GM23338 (cell line): ENCODE measurements around the gene LDLRAD3. TPM values are rescaled to one million over a fixed set of nuclear protein-coding genes. Genes with fewer than 3 reads are reported as not detected.

Experiments used
- ATAC-seq: fragments of 200-7000 bp; cut with Tn5 transposase; 3 replicates; pipeline ENCODE4 v1.9.1; 2020
- DNase-seq: peaks from one replicate; pipeline ENCODE4 v3.0.0-alpha.2; 2015; ENCODE audit warnings: low spot score
- H2AFZ ChIP-seq: fragments of 200-600 bp; sonication (generic); 2 replicates; pipeline ENCODE4 v1.8.0; 2016; ENCODE audit warnings: antibody characterized with exemption, mild to moderate bottlenecking, moderate library complexity
- H3F3A ChIP-seq: fragments of 200-600 bp; sonication (generic); replicated peaks from 2 replicates; pipeline ENCODE4 v1.8.0; 2017; ENCODE audit warnings: antibody characterized with exemption, mixed run types, low read depth
- H3K27ac ChIP-seq: fragments of 200-600 bp; sonication (generic); 2 replicates; pipeline ENCODE4 v1.6.1; 2016; ENCODE audit warnings: low read depth
- H3K27me3 ChIP-seq: fragments of 200-600 bp; sonication (generic); 2 replicates; pipeline ENCODE4 v1.8.0; 2016; ENCODE audit warnings: mild to moderate bottlenecking, mixed run types, moderate library complexity; ENCODE audit not compliant: insufficient read depth
- H3K36me3 ChIP-seq: fragments of 200-600 bp; sonication (generic); 2 replicates; pipeline ENCODE4 v1.8.0; 2016; ENCODE audit warnings: mild to moderate bottlenecking; ENCODE audit not compliant: insufficient read depth
- H3K4me1 ChIP-seq: fragments of 200-600 bp; sonication (generic); 2 replicates; pipeline ENCODE4 v1.8.0; 2016; ENCODE audit warnings: mild to moderate bottlenecking, moderate library complexity; ENCODE audit not compliant: insufficient read depth
- H3K4me2 ChIP-seq: fragments of 200-600 bp; sonication (generic); 2 replicates; pipeline ENCODE4 v1.7.1; 2017; ENCODE audit warnings: mixed run types
- H3K4me3 ChIP-seq: fragments of 200-600 bp; sonication (generic); 2 replicates; pipeline ENCODE4 v1.6.1; 2016; ENCODE audit warnings: mixed run types
- H3K79me2 ChIP-seq: fragments of 200-600 bp; sonication (generic); replicated peaks from 2 replicates; pipeline ENCODE4 v1.8.0; 2017; ENCODE audit warnings: mild to moderate bottlenecking; ENCODE audit not compliant: insufficient read depth
- H3K9me2 ChIP-seq: fragments of 200-600 bp; sonication (generic); 2 replicates; pipeline ENCODE4 v1.8.0; 2017; ENCODE audit not compliant: insufficient read depth
- H4K20me1 ChIP-seq: fragments of 200-600 bp; sonication (generic); replicated peaks from 2 replicates; pipeline ENCODE4 v1.8.0; 2017; ENCODE audit warnings: mild to moderate bottlenecking; ENCODE audit not compliant: insufficient read depth
- H3K27ac Mint-ChIP-seq: 2 replicates; pipeline ENCODE4 v1.8.0; 2020; ENCODE audit warnings: inconsistent platforms, mild to moderate bottlenecking, moderate library complexity, mixed read lengths
- H3K27me3 Mint-ChIP-seq: 3 replicates; pipeline ENCODE4 v1.8.0; 2022; ENCODE audit warnings: low read depth, mild to moderate bottlenecking, moderate library complexity, mixed read lengths, inconsistent platforms; ENCODE audit not compliant: insufficient read depth, poor library complexity
- H3K36me3 Mint-ChIP-seq: 3 replicates; pipeline ENCODE4 v1.8.0; 2021; ENCODE audit warnings: low read depth, mild to moderate bottlenecking, inconsistent platforms, moderate library complexity, mixed read lengths
- H3K4me1 Mint-ChIP-seq: 3 replicates; pipeline ENCODE4 v1.8.0; 2020; ENCODE audit warnings: mild to moderate bottlenecking, inconsistent platforms, mixed read lengths
- H3K4me3 Mint-ChIP-seq: 3 replicates; pipeline ENCODE4 v1.8.0; 2021; ENCODE audit warnings: moderate library complexity, mild to moderate bottlenecking, inconsistent platforms, mixed read lengths
- H3K9me3 Mint-ChIP-seq: 3 replicates; pipeline ENCODE4 v1.8.0; 2020; ENCODE audit warnings: moderate library complexity, mild to moderate bottlenecking, inconsistent platforms, mixed read lengths
- CREB1 ChIP-seq: fragments of 250-450 bp; sonication (Bioruptor Pico); IDR thresholded peaks from 2 replicates; pipeline ENCODE4 v1.5.0; 2020; ENCODE audit warnings: low read depth, mild to moderate bottlenecking, moderate library complexity
- ETS1 ChIP-seq: IDR thresholded peaks from 2 replicates; pipeline ENCODE4 v1.6.1; 2016; ENCODE audit warnings: antibody characterized with exemption
- EZH2phosphoT487 ChIP-seq: fragments of 200-600 bp; sonication (generic); IDR thresholded peaks from one replicate; pipeline ENCODE4 v1.8.1; 2018; ENCODE audit warnings: antibody characterized with exemption; ENCODE audit not compliant: unreplicated experiment
- JUNB ChIP-seq: IDR thresholded peaks from one replicate; pipeline ENCODE4 v1.6.1; 2016; ENCODE audit warnings: antibody characterized with exemption; ENCODE audit not compliant: unreplicated experiment
- NANOG ChIP-seq: IDR thresholded peaks from 2 replicates; pipeline ENCODE4 v1.6.1; 2016; ENCODE audit warnings: antibody characterized with exemption, borderline replicate concordance
- POLR2AphosphoS5 ChIP-seq: IDR thresholded peaks from 2 replicates; pipeline ENCODE4 v1.6.1; 2016; ENCODE audit warnings: antibody characterized with exemption, low read depth
- REST ChIP-seq: IDR thresholded peaks from one replicate; pipeline ENCODE4 v1.6.1; 2018; ENCODE audit warnings: antibody characterized with exemption; ENCODE audit not compliant: unreplicated experiment
- STAT1 ChIP-seq: IDR thresholded peaks from one replicate; pipeline ENCODE4 v1.6.1; 2016; ENCODE audit warnings: antibody characterized with exemption; ENCODE audit not compliant: unreplicated experiment
- ZNF114 ChIP-seq: fragments of 250-450 bp; sonication (Bioruptor Pico); IDR thresholded peaks from 2 replicates; pipeline ENCODE4 v1.5.0; 2020; ENCODE audit warnings: mild to moderate bottlenecking, moderate library complexity
- ZNF331 ChIP-seq: fragments of 250-450 bp; sonication (Bioruptor Pico); IDR thresholded peaks from 2 replicates; pipeline ENCODE4 v1.5.0; 2020; ENCODE audit warnings: low read depth, mild to moderate bottlenecking, moderate library complexity
- polyA plus RNA-seq: library from polyadenylated mRNA; unstranded; fragments of >200 nt; fragmentation: Nextera tagmentation; extraction: Ambion mirVana; gene quantifications from 2 replicates; pipeline ENCODE4 v1.2.1, GENCODE V29; 2016
- total RNA-seq: library from RNA; depleted of rRNA; stranded (reverse); fragments of >200 nt; shearing (Covaris generic); gene quantifications from 2 replicates; pipeline ENCODE4 v1.2.3, GENCODE V29; 2014
- TF ChIP-seq, protein P1 (sequence below), 2 experiments: fragments of 200-600 bp in 1 of 2; sonication (generic) in 1 of 2; conservative IDR thresholded peaks; 2 replicates each; pipeline versions ENCODE4 v1.5.1 to v1.6.1; 2016 to 2017; ENCODE audit warnings: antibody characterized with exemption in 2 of 2, low read depth in 2 of 2, mild to moderate bottlenecking in 2 of 2, moderate library complexity in 1 of 2

LDLRAD3 gene
- total and polyA plus RNA-seq, 2 experiments from 2014 or later: 8.5 to 19.4 TPM

- Mint-ChIP-seq H3K4me1 (peaks cover 10% of the 10 kb centered on the region; the same call in 2 of the 3 replicates), H3K9me3 (no peaks in the 10 kb centered on the region), H3K27me3 (peaks cover 5% of the 10 kb centered on the region), H3K4me3 (no peak overlapping the region), H3K36me3 (no peaks in the 10 kb centered on the region), H3K27ac (no peak overlapping the region)
- H3F3A ChIP-seq: no peaks in the 10 kb centered on the region
- no peaks in the 10 kb centered on the region for H3K36me3 ChIP-seq
- no peaks in the 10 kb centered on the region for H3K79me2 ChIP-seq
- TF ChIP-seq JUNB (no peak), STAT1 (no peak), ZNF331 (CRISPR knock-in tag) (no peak), ZNF114 (no peak), ETS1 (no peak), POLR2AphosphoS5 (no peak), CREB1 (CRISPR knock-in tag) (no peak), REST (no peak)
- TF ChIP-seq, protein P1, sequence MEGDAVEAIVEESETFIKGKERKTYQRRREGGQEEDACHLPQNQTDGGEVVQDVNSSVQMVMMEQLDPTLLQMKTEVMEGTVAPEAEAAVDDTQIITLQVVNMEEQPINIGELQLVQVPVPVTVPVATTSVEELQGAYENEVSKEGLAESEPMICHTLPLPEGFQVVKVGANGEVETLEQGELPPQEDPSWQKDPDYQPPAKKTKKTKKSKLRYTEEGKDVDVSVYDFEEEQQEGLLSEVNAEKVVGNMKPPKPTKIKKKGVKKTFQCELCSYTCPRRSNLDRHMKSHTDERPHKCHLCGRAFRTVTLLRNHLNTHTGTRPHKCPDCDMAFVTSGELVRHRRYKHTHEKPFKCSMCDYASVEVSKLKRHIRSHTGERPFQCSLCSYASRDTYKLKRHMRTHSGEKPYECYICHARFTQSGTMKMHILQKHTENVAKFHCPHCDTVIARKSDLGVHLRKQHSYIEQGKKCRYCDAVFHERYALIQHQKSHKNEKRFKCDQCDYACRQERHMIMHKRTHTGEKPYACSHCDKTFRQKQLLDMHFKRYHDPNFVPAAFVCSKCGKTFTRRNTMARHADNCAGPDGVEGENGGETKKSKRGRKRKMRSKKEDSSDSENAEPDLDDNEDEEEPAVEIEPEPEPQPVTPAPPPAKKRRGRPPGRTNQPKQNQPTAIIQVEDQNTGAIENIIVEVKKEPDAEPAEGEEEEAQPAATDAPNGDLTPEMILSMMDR (conservative IDR thresholded peaks at IDR 0.05; ENCODE audit: low read depth in 2 of 2): no peak
- no peak overlapping the region for H3K4me2 ChIP-seq
- no peak overlapping the region for H2AFZ ChIP-seq
- H3K27me3 ChIP-seq: no peaks in the 10 kb centered on the region
- DNase-seq (no peak), ATAC-seq (no peak)
- no peaks in the 10 kb centered on the region for H3K9me2 ChIP-seq
- H4K20me1 ChIP-seq: no peaks in the 10 kb centered on the region
- H3K4me1 ChIP-seq: no peaks in the 10 kb centered on the region
- H3K27ac ChIP-seq: no peak overlapping the region
- no peak overlapping the region for H3K4me3 ChIP-seq
Measured at GRCh38 chr11:35935390-35935789, 8.5 kb upstream of the LDLRAD3 start.

DNA sequence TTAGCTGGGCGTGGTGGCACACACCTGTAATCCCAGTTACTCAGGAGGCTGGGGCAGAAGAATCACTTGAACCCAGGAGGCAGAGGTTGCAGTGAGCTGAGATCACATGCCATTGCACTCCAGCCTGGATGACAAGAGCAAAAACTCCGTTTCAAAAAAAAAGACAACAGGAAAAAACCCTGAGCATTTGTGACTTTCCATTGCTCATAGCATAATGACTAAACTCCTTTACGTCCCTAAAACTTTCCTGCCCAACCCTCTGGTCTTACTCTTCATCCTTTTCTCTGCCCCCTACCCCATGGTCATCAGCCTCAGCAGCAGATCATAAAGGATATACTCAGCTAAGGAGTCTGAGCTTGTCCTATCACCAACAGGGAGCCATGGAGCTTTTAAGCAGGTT, 6.8 kb upstream of the LDLRAD3 start:
- H4K20me1 ChIP-seq: no peaks in the 10 kb centered on the region
- H3K4me3 ChIP-seq: no peak overlapping the region
- no peaks in the 10 kb centered on the region for H3K4me1 ChIP-seq
- Mint-ChIP-seq H3K36me3 (no peaks in the 10 kb centered on the region), H3K4me1 (peaks cover 10% of the 10 kb centered on the region; the same call in 2 of the 3 replicates), H3K4me3 (no peak overlapping the region), H3K9me3 (no peaks in the 10 kb centered on the region), H3K27me3 (peaks cover 5% of the 10 kb centered on the region), H3K27ac (no peak overlapping the region)
- H3K9me2 ChIP-seq: no peaks in the 10 kb centered on the region
- peak overlapping the region; percentile 74; the same call in 1 of the 2 replicates for H2AFZ ChIP-seq
- no peaks in the 10 kb centered on the region for H3K27me3 ChIP-seq
- no peaks in the 10 kb centered on the region for H3K36me3 ChIP-seq
- ATAC-seq: no peak
- H3F3A ChIP-seq: no peaks in the 10 kb centered on the region
- no peak overlapping the region for H3K27ac ChIP-seq
- no peak overlapping the region for H3K4me2 ChIP-seq
- DNase-seq: no peak
- no peaks in the 10 kb centered on the region for H3K79me2 ChIP-seq
- TF ChIP-seq POLR2AphosphoS5 (no peak), EZH2phosphoT487 (no peak), NANOG (no peak)
- TF ChIP-seq, protein P1 (conservative IDR thresholded peaks at IDR 0.05; ENCODE audit: low read depth in 2 of 2): no peak
